ENCODE measurements around the gene TAF10. TPM values are rescaled to one million over a fixed set of nuclear protein-coding genes. Genes with fewer than 3 reads are reported as not detected.

The TAF10 gene
- 16.9 and 17.8 TPM in 2 replicates for total RNA-seq

GRCh38 chr11:6612213-6613041 lies at the start of gene TAF10:
TSS of gene TAF10 (minus strand) at chr11:6612216. CDS start at chr11:6612189, 27 bp downstream.

DNA sequence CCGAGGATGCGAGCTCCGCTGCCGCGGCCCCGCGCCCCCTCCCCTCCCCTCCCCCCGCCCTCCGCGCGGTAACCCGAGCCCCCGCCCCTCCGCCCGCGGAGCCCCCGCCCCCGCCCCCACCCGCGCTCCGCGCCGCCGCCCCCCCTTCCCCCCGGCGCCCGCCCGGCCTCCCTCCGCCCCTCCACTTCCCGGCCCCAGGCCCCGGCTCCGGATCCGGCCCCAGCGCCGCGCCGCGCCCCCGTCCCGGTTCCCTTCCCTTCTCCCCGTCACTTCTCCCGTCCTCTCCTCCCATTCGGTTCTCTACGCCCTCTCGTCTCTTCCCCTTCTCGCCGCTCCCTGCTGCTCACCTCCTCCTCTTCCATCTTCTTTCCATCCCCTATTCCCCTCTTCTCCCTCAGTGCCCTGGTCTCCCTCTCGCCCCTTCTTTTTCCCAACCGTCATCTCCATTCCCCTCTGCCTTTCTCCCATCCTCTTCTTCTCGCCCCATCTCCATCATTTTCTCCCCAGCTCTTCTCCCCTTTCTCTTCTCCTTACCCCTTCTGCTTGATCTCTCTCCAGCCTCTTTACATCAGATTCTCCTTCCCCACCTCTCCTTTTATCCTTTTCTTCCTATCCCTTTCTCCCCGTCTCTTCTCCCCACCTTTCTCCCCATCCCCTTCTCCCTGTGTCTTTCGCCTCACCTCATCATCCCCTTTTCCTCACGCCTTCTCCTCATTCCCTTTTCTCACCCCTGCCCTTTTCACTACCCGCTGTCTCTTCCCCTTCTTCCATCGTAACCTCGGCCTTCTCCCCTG lies 44.0 kb upstream of the TAF10 start, which contains the start of gene DCHS1:
Gene DCHS1, minus strand, starts transcription at position 20 of the 794 bp plus-strand sequence. CDS start 14,196 bp downstream, outside the sequence.

DNA sequence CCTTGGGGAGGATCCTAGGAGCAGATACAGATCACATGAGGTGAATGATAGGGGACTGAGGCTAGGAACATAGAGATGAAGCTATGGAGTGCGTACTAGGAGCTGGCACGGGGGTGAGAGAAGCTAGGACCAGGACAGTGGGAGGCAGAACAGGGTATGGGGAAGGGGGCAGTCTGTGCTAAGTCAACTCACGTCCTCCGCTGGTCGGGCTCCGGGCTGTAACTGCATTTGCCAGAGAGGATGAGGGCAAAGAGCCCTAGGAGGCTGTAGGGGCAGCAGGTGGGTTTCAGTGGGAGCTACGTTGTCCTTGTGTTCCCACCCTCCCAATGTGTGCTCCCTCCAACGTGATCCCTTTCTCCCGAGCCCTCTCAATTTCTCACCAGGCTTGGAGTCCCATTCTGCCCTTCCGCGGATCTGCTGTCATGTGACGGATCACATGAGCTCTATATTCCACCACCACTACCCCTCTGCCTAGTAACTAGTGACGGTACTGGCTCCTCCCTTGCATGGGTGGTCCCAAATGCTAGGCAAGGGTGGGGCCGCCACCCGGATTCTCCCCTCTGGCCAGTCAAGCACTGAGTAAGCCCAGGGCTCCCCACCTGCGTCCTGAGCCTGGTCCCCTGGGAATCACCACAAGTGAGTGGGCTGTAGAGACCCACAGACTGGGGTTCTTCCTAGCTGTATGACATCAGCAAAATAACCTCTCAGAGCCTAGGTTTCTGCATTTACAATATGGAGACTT lies 7.2 kb upstream of the TAF10 start, which contains the start of gene TPP1:
Gene TPP1, minus strand, starts transcription at position 419 of the 742 bp plus-strand sequence. Its CDS starts 22 bp downstream, at position 397.

GRCh38 chr11:6603287-6604080 lies 8.5 kb downstream of the TAF10 start, which contains the start of the genes ILK and RRP8:
TSS of gene ILK (plus strand) at chr11:6603774. CDS start at chr11:6604272, 498 bp downstream.
TSS of gene RRP8 (minus strand) at chr11:6603616. CDS start at chr11:6603502, 114 bp downstream.

Other genes starting within 250 kb of the TAF10 start
- 21.8 and 25.4 TPM in 2 replicates for gene SMPD1, start 221.7 kb downstream of the TAF10 start, total RNA-seq
- gene APBB1, start 193.1 kb downstream of the TAF10 start, total RNA-seq: 40.4 and 42.6 TPM in 2 replicates
- 0.53 and 0.65 TPM in 2 replicates for gene HPX, start 171.2 kb downstream of the TAF10 start, total RNA-seq
- gene TRIM3, start 138.3 kb downstream of the TAF10 start, total RNA-seq: 16.1 and 16.6 TPM in 2 replicates
- gene ARFIP2, start 130.9 kb downstream of the TAF10 start, total RNA-seq: 46.3 and 51.5 TPM in 2 replicates
- gene TIMM10B, start 130.7 kb downstream of the TAF10 start, total RNA-seq: 30.2 and 33.7 TPM in 2 replicates
- 4.1 and 9.0 TPM in 2 replicates for gene DNHD1, start 114.9 kb downstream of the TAF10 start, total RNA-seq
- 14.8 and 14.9 TPM in 2 replicates for gene RRP8, start 8.6 kb downstream of the TAF10 start, total RNA-seq
- gene ILK, start 8.4 kb downstream of the TAF10 start, total RNA-seq: 126 and 143 TPM in 2 replicates
- 86.5 and 157 TPM in 2 replicates for gene TPP1, start 7.2 kb upstream of the TAF10 start, total RNA-seq
- 37.1 and 39.4 TPM in 2 replicates for gene DCHS1, start 43.6 kb upstream of the TAF10 start, total RNA-seq
- gene MRPL17, start 71.1 kb upstream of the TAF10 start, total RNA-seq: 56.4 and 62.0 TPM in 2 replicates
- 0.27 and 0.43 TPM in 2 replicates for gene OR2AG2, start 159.8 kb upstream of the TAF10 start, total RNA-seq
- gene OR2AG1, start 170.8 kb upstream of the TAF10 start, total RNA-seq: not detected in 2 replicates
- 0.43 and 0.66 TPM in 2 replicates for gene OR6A2, start 187.5 kb upstream of the TAF10 start, total RNA-seq
- not detected in 2 replicates for gene OR10A5, start 233.5 kb upstream of the TAF10 start, total RNA-seq

Measured in thoracic aorta endothelial cell (primary cell).